ENCODE data around the gene SORCS1. TPM values are rescaled to one million over a fixed set of nuclear protein-coding genes. Genes with fewer than 3 reads are reported as not detected.
A peak's percentile ranks its signal among the peaks of the same experiment; 100 is the strongest.

Gene SORCS1
- total and polyA plus RNA-seq, 2 of the 13 experiments (the other 11 are each of a cell fraction or from before 2014, with no cell fraction given), result not detected

DNA sequence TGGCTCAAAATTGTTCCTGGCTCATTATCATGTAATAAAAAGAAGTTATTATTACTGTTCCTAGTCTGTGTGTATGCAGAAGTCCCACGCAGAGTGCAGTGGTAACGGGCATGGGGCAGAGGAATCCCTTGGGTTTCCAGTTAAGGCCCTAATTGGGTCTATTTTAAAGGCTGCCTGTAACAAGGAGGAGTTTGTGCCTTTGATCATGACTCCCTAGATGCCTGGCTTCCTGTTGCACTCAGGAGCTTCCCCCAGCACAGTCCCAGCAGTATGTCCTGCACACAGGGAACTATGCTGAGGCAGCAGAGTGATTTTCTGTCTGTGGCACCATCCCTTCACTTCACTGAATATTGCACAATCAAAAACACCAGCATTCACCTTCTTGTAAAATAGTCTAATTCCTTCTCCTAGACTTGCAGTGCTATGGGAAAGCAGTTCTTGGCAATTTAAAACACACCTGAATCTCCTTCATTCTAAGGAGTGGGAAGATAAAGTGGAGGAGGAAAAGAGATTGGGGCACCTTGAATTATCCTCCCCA, 22.9 kb downstream of the SORCS1 start:
- FAIRE-seq (no peak), ATAC-seq (no peak), DNase-seq (ENCODE audit: low spot score) (no peak)
- ChIA-PET POLR2A (no interaction called here), CTCF (ENCODE audit: low intra/inter-chr PET ratio, low total read pairs) (no interaction called here)
- intact Hi-C loops (cut with micrococcal nuclease; ENCODE audit: unreplicated experiment) (no loop called here), in situ Hi-C loops (cut with HindIII; ENCODE audit: extremely low pct_ligation_motif_present, low pct_unique_long_range_greater_than_20kb) (no loop called here)
- Histone ChIP-seq H3K79me2 (ENCODE audit: insufficient read depth, low read length) (no peaks in the 10 kb centered on the region), H3K27me3 (ENCODE audit: control insufficient read depth in 1 of 2, insufficient read depth in 2 of 2, low read length in 2 of 2) (no peaks in the 10 kb centered on the region), H3K27ac (ENCODE audit: extremely low read length, insufficient read depth, low read length) (no peak overlapping the region), H3K4me2 (ENCODE audit: low read depth, low read length) (no peak overlapping the region), H2AFZ (ENCODE audit: low read length) (no peak overlapping the region), H3K4me3 (replicated peaks in 1 of 3; ENCODE audit: insufficient read depth in 1 of 3, low read depth in 2 of 3, low read length in 3 of 3) (no peak overlapping the region), H4K20me1 (ENCODE audit: insufficient read depth, low read length) (no peaks in the 10 kb centered on the region), H3K9me3 (ENCODE audit: low read length) (peaks cover 59% of the 10 kb centered on the region), H3K4me1 (ENCODE audit: insufficient read depth, low read length) (no peaks in the 10 kb centered on the region), H3K9ac (ENCODE audit: insufficient read depth, low read depth, low read length) (no peak overlapping the region), H3K36me3 (replicated peaks in 1 of 2; ENCODE audit: control insufficient read depth in 1 of 2, insufficient read depth in 2 of 2, low read length in 2 of 2) (no peaks in the 10 kb centered on the region)
- TF ChIP-seq GTF2F1 (IDR thresholded peaks at IDR 0.05; ENCODE audit: low read length) (no peak), CEBPB (IDR thresholded peaks at IDR 0.05; ENCODE audit: borderline replicate concordance, low read depth, low read length) (peak; percentile 58), ZNF724P (CRISPR knock-in tag; IDR thresholded peaks at IDR 0.05; ENCODE audit: borderline replicate concordance) (no peak)
- TF ChIP-seq, protein P1, sequence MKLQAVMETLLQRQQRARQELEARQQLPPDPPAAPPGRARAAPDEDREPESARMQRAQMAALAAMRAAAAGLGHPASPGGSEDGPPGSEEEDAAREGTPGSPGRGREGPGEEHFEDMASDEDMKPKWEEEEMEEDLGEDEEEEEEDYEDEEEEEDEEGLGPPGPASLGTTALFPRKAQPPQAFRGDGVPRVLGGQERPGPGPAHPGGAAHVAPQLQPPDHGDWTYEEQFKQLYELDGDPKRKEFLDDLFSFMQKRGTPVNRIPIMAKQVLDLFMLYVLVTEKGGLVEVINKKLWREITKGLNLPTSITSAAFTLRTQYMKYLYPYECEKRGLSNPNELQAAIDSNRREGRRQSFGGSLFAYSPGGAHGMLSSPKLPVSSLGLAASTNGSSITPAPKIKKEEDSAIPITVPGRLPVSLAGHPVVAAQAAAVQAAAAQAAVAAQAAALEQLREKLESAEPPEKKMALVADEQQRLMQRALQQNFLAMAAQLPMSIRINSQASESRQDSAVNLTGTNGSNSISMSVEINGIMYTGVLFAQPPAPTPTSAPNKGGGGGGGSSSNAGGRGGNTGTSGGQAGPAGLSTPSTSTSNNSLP (IDR thresholded peaks at IDR 0.05; ENCODE audit: low read depth, low read length), result no peak
- TF ChIP-seq, protein P2, sequence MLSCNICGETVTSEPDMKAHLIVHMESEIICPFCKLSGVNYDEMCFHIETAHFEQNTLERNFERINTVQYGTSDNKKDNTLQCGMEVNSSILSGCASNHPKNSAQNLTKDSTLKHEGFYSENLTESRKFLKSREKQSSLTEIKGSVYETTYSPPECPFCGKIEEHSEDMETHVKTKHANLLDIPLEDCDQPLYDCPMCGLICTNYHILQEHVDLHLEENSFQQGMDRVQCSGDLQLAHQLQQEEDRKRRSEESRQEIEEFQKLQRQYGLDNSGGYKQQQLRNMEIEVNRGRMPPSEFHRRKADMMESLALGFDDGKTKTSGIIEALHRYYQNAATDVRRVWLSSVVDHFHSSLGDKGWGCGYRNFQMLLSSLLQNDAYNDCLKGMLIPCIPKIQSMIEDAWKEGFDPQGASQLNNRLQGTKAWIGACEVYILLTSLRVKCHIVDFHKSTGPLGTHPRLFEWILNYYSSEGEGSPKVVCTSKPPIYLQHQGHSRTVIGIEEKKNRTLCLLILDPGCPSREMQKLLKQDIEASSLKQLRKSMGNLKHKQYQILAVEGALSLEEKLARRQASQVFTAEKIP (CRISPR knock-in tag; IDR thresholded peaks at IDR 0.05; ENCODE audit: borderline replicate concordance), result no peak
- BruUV-seq (replicated peaks), result no TSS peak
- WGBS (ENCODE audit: low lambda C conversion rate), result 14% methylated on average over 2 of the region's 2 CpGs

Data from HepG2 (cell line).